IMR-90 (cell line): ENCODE measurements around the gene ZFPL1. TPM values are rescaled to one million over a fixed set of nuclear protein-coding genes. Genes with fewer than 3 reads are reported as not detected.

Experiments used
- ATAC-seq: fragments of 200-7000 bp; cut with Tn5 transposase; 2 replicates; pipeline ENCODE4 v1.9.1; 2020; ENCODE audit warnings: low read depth, mild to moderate bottlenecking, moderate library complexity
- BruUV-seq: library from RNA; stranded (reverse); fragments of 400-500 nt; replicated peaks from 2 replicates; lab custom pipeline; 2021; lab: Mats Ljungman, UMichigan
- CTCF ChIA-PET: fragments of 300-600 bp; formaldehyde crosslinking; extraction: SDS; loops from one replicate; lab custom pipeline; 2021; ENCODE audit warnings: antibody characterized with exemption; lab: Yijun Ruan, JAX
- POLR2A ChIA-PET: fragments of 300-600 bp; sonication (Branson Sonifier 250); formaldehyde crosslinking; loops from one replicate; lab custom pipeline; 2022; ENCODE audit warnings: antibody characterized with exemption; ENCODE audit not compliant: unreplicated experiment; lab: Charles Lee
- DNase-seq: peaks from one replicate; pipeline ENCODE4 v3.0.0; 2013
- H2AFZ ChIP-seq: replicated peaks from 2 replicates; pipeline ENCODE3; 2013; ENCODE audit warnings: low read length, mild to moderate bottlenecking; ENCODE audit not compliant: poor library complexity
- H2AK5ac ChIP-seq: 2 replicates; pipeline ENCODE4 v1.6.1; 2013; ENCODE audit warnings: low read depth, low read length, inconsistent platforms
- H2AK9ac ChIP-seq: replicated peaks from 2 replicates; pipeline ENCODE3; 2013; ENCODE audit warnings: mild to moderate bottlenecking, low read depth, low read length, moderate library complexity; ENCODE audit not compliant: poor library complexity
- H2BK120ac ChIP-seq: 2 replicates; pipeline ENCODE4 v1.6.1; 2013; ENCODE audit warnings: low read depth, low read length, inconsistent platforms
- H2BK15ac ChIP-seq: 3 replicates; pipeline ENCODE4 v1.6.1; 2013; ENCODE audit warnings: low read depth, low read length, inconsistent platforms
- H2BK20ac ChIP-seq: 2 replicates; pipeline ENCODE4 v1.6.1; 2013; ENCODE audit warnings: low read depth, mild to moderate bottlenecking, inconsistent platforms, low read length, moderate library complexity
- H2BK5ac ChIP-seq: 2 replicates; pipeline ENCODE4 v1.6.1; 2013; ENCODE audit warnings: mild to moderate bottlenecking, low read depth, low read length, inconsistent platforms; ENCODE audit not compliant: poor library complexity, severe bottlenecking
- H3K14ac ChIP-seq: replicated peaks from 2 replicates; pipeline ENCODE4 v1.6.1; 2013; ENCODE audit warnings: low read depth, low read length, inconsistent platforms
- H3K18ac ChIP-seq: 2 replicates; pipeline ENCODE4 v1.6.1; 2013; ENCODE audit warnings: low read depth, low read length, control low read depth
- H3K23ac ChIP-seq: 2 replicates; pipeline ENCODE4 v1.6.1; 2013; ENCODE audit warnings: low read depth, low read length, inconsistent platforms
- H3K27ac ChIP-seq: 2 replicates; pipeline ENCODE4 v1.5.1; 2013; ENCODE audit warnings: mild to moderate bottlenecking, control low read depth, low read length; ENCODE audit not compliant: insufficient read depth
- H3K27me3 ChIP-seq: 2 replicates; pipeline ENCODE4 v1.6.1; 2013; ENCODE audit warnings: low read length; ENCODE audit not compliant: control insufficient read depth, insufficient read depth
- H3K36me3 ChIP-seq: 2 replicates; pipeline ENCODE4 v1.6.1; 2013; ENCODE audit warnings: low read length, mixed read lengths; ENCODE audit not compliant: control insufficient read depth, insufficient read depth
- H3K4ac ChIP-seq: 2 replicates; pipeline ENCODE4 v1.6.1; 2013; ENCODE audit warnings: low read depth, low read length, inconsistent platforms
- H3K4me1 ChIP-seq: 2 replicates; pipeline ENCODE4 v1.6.1; 2013; ENCODE audit warnings: low read length, mixed read lengths; ENCODE audit not compliant: control insufficient read depth, insufficient read depth
- H3K4me2 ChIP-seq: 2 replicates; pipeline ENCODE4 v1.6.1; 2013; ENCODE audit warnings: low read depth, mild to moderate bottlenecking, control low read depth, low read length, moderate library complexity
- H3K4me3 ChIP-seq: 2 replicates; pipeline ENCODE4 v1.5.1; 2013; ENCODE audit warnings: low read depth, mild to moderate bottlenecking, control low read depth, low read length, moderate library complexity; ENCODE audit not compliant: insufficient read depth
- H3K56ac ChIP-seq: 2 replicates; pipeline ENCODE4 v1.6.1; 2013; ENCODE audit warnings: low read length, inconsistent platforms; ENCODE audit not compliant: insufficient read depth; ENCODE audit errors: extremely low read depth
- H3K79me1 ChIP-seq, 2 experiments: 2 replicates each; pipeline ENCODE4 v1.6.1; 2013; ENCODE audit warnings: low read length in 2 of 2, inconsistent platforms in 1 of 2, low read depth in 1 of 2
- H3K9ac ChIP-seq: 2 replicates; pipeline ENCODE4 v1.6.1; 2013; ENCODE audit warnings: low read depth, low read length, control low read depth
- H3K9me1 ChIP-seq: 2 replicates; pipeline ENCODE4 v1.6.1; 2013; ENCODE audit warnings: low read length, inconsistent platforms; ENCODE audit not compliant: insufficient read depth
- H3K9me3 ChIP-seq: 2 replicates; pipeline ENCODE4 v1.6.1; 2013; ENCODE audit warnings: low read length; ENCODE audit not compliant: control insufficient read depth, insufficient read depth
- H4K20me1 ChIP-seq: 2 replicates; pipeline ENCODE4 v1.6.1; 2013; ENCODE audit warnings: low read length, inconsistent platforms; ENCODE audit not compliant: insufficient read depth
- H4K5ac ChIP-seq: 2 replicates; pipeline ENCODE4 v1.6.1; 2013; ENCODE audit warnings: mild to moderate bottlenecking, low read depth, low read length, control low read depth
- H4K8ac ChIP-seq, 2 experiments: 2 replicates each; pipeline ENCODE4 v1.6.1; 2013; ENCODE audit warnings: low read depth in 2 of 2, low read length in 2 of 2, control low read depth in 1 of 2, inconsistent platforms in 1 of 2
- H4K91ac ChIP-seq: 2 replicates; pipeline ENCODE4 v1.6.1; 2013; ENCODE audit warnings: low read depth, low read length, inconsistent platforms; ENCODE audit not compliant: insufficient read depth
- CEBPB ChIP-seq: IDR thresholded peaks from 2 replicates; pipeline ENCODE4 v1.6.1; 2012; ENCODE audit warnings: low read depth, low read length, improper control_type of control experiment
- MAFK ChIP-seq: IDR thresholded peaks from 2 replicates; pipeline ENCODE4 v1.6.1; 2012; ENCODE audit warnings: low read depth, low read length, improper control_type of control experiment
- NFE2L2 ChIP-seq: fragments of 150-350 bp; IDR thresholded peaks from 2 replicates; pipeline ENCODE4 v1.6.1; 2016; ENCODE audit warnings: low read depth, mild to moderate bottlenecking, low read length
- RAD21 ChIP-seq: IDR thresholded peaks from 2 replicates; pipeline ENCODE4 v1.6.1; 2012; ENCODE audit warnings: low read length, improper control_type of control experiment
- SMC3 ChIP-seq: fragments of 150-350 bp; IDR thresholded peaks from 2 replicates; pipeline ENCODE4 v1.6.1; 2016; ENCODE audit warnings: low read depth, mild to moderate bottlenecking, antibody characterized with exemption, low read length, moderate library complexity
- WGBS, 2 experiments: methylation state at CpG; one replicate each; pipeline versions ENCODE4 v1.1.5 to v1.1.7; 2013; ENCODE audit warnings: missing lambda C conversion rate in 2 of 2; ENCODE audit not compliant: insufficient read length in 1 of 2; ENCODE audit errors: extremely low coverage in 2 of 2; 5-methylcytosine and 5-hydroxymethylcytosine counted together
- dilution Hi-C: fragments of 300-500 bp; cut with HindIII; formaldehyde crosslinking; loops from one replicate; pipeline ENCODE4 v1.14.3; 2018; ENCODE audit warnings: low sequenced_read_pairs; ENCODE audit not compliant: unreplicated experiment
- in situ Hi-C: fragments of 300-500 bp; cut with MboI; formaldehyde crosslinking; loops from 3 replicates; pipeline ENCODE4 v1.14.3; 2019; ENCODE audit warnings: low sequenced_read_pairs, inconsistent platforms, mixed read lengths
- intact Hi-C: fragments of 100-400 bp; cut with micrococcal nuclease; formaldehyde crosslinking; loops from 2 replicates; pipeline ENCODE4 v1.10.0; 2022
- polyA plus RNA-seq, 3 experiments: library from polyadenylated mRNA; depleted of rRNA; stranded (reverse); fragments of >200 nt; gene quantifications; 2 replicates each; pipeline ENCODE4 v1.2.3, GENCODE V29; 2012; ENCODE audit warnings: low replicate concordance in 1 of 3
- total RNA-seq: library from RNA; depleted of rRNA; stranded (reverse); fragments of >200 nt; gene quantifications from 2 replicates; pipeline ENCODE4 v1.2.3, GENCODE V29; 2012

ZFPL1 gene
- total and polyA plus RNA-seq, 2 of the 4 experiments (the other 2 are of a cell fraction), result 24.0 to 67.5 TPM

DNA sequence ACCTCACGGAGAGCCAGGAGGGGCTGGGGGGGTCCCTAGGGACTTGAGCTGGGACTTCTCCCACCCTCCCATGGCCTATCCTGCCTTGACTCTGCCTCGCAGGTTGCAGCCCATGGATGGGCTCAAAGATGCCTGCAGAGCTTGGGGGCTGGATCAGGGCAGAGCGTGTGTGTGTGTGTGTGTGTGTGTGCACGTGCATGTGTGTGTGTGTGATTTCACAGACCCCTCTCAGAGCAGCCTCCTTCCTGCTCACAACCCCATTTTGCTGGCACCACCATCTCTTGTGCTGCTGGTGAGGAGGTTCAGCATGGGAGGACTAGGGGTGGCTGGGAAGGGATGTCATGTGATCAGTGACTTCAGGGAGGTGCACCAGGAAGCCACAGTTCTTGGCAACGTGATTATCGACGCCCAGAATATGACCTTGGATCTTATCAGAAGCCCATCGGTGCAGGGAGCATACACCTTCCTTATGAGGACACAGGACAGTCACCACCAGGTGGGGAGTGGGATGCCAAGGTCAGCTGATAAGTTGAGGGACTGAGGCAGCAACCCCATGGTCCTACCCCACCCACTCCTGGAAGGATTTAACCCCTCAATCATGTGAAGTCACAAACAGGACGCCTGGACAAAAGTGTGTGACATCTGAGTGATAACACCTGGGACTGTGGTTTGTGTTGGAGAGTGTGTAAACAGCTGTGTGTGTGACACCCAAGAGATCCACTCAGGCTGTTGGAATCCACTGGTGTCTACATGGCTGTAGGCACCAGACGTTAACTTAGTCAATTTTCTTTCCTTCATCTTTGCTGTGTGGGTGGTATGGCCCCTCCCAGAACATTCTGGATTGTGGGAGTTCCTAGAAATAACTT lies 23.8 kb upstream of the ZFPL1 start (continued):
- TF ChIP-seq CEBPB, result no peak

DNA sequence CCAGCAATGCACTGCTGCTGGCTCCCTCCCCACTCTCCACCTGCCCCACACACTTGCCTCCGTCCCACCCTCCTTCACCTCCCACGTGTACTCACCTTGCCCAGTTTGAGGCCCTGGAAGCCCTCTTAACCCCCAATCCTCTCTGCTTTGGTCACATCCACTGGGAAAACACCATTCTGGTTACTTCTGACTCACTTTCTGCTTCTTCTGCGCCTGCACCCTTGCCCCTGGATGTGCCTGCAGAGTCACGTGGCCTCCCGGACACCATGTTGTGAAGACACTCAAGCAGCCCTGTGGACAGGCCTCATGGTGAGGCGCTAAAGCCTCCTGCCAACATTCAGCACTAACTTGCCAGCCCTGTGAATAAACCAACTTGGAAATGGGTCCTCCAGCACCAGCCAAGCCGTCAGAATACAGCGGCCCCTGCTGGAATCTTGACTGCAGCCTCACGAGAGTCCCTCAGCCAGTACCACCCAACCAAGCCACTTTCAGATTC lies 23.1 kb upstream of the ZFPL1 start:
- dilution Hi-C loops, result no loop called here
- Histone ChIP-seq H4K20me1 (no peaks in the 10 kb centered on the region), H2AK9ac (peak overlapping the region; percentile 55), H3K18ac (no peak overlapping the region), H4K91ac (no peak overlapping the region), H3K4me3 (no peak overlapping the region), H3K9ac (no peak overlapping the region), H3K9me3 (no peaks in the 10 kb centered on the region), H3K4me2 (no peak overlapping the region), H3K36me3 (no peaks in the 10 kb centered on the region), H3K4me1 (no peaks in the 10 kb centered on the region), H3K56ac (no peak overlapping the region), H3K23ac (no peak overlapping the region), H3K14ac (no peak overlapping the region), H2BK15ac (no peak overlapping the region), H2AK5ac (no peak overlapping the region), H4K8ac (no peak overlapping the region), H3K27me3 (peaks cover 18% of the 10 kb centered on the region; the same call in 1 of the 2 replicates), H2BK120ac (no peak overlapping the region), H3K4ac (0 out of 2 replicates have a peak overlapping the region, but pooled peaks have one; percentile 2), H2BK5ac (no peak overlapping the region), H3K9me1 (peaks cover 5% of the 10 kb centered on the region; the same call in 1 of the 2 replicates), H4K5ac (no peak overlapping the region), H3K27ac (no peak overlapping the region), H2BK20ac (no peak overlapping the region), H2AFZ (peak overlapping the region; percentile 84), H3K79me1 (no peaks in the 10 kb centered on the region)
- CTCF ChIA-PET, result no interaction called here
- POLR2A ChIA-PET, result no interaction called here
- DNase-seq (no peak), ATAC-seq (0 out of 2 replicates have a peak, but pooled peaks have one; percentile 24)
- in situ Hi-C loops, result no loop called here
- no TSS peak for BruUV-seq
- WGBS, 2 experiments, result 59% methylated on average over 5 of the region's 9 CpGs; no CpG with 5 or more reads in 1 of the 2 experiments
- intact Hi-C loops, result no loop called here
- TF ChIP-seq CEBPB (no peak), MAFK (no peak), RAD21 (no peak), NFE2L2 (no peak), SMC3 (no peak)
